GM15510 (cell line): ENCODE data around the gene GABARAP.

Experiments
- POLR2A ChIP-seq: IDR thresholded peaks from 3 replicates; pipeline ENCODE4 v1.6.1; 2011; ENCODE audit warnings: borderline replicate concordance; ENCODE audit not compliant: insufficient read length; ENCODE audit errors: extremely low read depth

Gene GABARAP

GRCh38 chr17:7266784-7267183 lies 24.5 kb upstream of the GABARAP start:
- no peak for TF ChIP-seq POLR2A

- no peak for TF ChIP-seq POLR2A
Measured at GRCh38 chr17:7263801-7264078, 21.5 kb upstream of the GABARAP start.

DNA sequence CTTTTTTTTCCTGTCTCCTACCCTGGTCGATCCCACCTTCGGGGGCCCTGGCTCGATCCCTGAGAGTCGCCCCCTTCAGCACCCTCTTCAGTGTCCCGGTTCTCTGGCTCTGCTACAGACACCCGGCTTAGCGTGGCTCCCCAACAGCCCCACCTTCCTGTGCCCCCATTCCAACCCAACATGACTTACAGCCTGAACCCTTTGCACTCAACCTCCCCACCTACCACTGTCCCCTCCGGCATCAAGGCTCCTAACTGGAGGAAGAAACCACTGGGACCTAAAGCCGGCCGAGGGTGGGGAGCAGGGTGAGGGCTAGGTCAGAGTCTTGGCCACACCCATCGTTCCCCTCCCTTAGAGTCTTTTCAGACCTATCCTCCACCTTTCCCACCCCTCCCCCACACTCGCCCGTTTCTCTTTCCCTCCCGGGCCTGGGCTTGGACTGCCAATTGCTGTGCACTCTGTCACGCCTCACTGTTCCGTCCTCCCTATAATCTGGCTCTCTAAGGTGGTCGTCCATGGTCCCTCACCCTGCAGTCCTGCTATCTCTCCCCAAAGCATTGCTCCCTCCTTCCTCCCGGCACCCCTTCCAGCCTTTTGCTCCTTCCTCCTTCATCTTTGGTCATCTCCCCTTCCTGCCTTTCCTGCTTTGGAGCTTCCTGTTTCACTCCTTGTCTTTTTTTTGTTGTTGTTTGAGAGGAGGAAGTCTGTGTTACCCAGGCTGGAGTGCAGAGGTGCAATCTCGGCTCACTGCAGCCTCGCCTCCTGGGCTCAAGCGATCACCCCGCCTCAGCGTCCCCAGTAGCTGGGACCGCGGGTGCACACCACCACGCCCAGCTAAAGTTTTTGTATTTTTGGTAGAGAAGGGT lies 20.9 kb upstream of the GABARAP start:
- TF ChIP-seq POLR2A: no peak

DNA sequence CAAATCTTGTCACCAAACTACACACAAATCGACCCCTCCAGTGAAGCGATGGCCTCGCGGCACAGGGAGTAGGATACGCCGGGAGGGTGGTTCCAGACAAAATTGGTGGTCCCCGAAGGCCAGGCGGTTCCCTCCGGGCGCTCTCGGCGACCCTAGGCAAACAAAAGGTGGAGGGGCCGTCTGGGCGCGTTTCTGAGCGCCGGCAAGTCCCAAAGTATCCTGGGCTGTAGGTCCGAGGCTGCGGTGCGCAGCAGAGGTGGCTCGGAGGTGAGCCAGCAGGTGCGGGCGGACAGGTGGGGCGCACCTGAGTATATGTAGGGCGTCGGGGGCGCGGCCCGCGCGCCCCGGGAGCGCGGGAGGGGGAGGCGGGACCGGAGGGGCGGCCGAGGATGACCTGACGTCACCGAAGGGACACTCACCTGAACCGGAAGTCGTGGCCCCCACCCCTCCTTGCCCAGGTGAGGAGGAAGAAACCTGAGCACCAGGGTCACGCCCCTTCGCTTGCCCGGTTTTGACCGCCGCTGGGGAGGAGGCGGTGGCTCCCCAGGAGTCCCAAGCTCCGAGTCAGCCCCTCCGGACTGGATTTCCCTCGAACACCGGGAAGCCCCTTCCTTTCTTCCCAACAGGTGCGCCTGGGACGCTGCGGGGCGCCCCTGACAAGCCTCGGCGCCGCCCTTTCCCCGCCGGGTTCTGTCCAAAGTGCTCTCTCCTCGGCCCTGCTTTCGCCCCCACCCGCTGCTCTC lies 20.1 kb upstream of the GABARAP start, which contains the start of gene CLDN7:
CLDN7 (minus strand) TSS at position 287 of the 743 bp plus-strand sequence. CDS start 435 bp downstream, outside the sequence.
- no peak for TF ChIP-seq POLR2A

DNA sequence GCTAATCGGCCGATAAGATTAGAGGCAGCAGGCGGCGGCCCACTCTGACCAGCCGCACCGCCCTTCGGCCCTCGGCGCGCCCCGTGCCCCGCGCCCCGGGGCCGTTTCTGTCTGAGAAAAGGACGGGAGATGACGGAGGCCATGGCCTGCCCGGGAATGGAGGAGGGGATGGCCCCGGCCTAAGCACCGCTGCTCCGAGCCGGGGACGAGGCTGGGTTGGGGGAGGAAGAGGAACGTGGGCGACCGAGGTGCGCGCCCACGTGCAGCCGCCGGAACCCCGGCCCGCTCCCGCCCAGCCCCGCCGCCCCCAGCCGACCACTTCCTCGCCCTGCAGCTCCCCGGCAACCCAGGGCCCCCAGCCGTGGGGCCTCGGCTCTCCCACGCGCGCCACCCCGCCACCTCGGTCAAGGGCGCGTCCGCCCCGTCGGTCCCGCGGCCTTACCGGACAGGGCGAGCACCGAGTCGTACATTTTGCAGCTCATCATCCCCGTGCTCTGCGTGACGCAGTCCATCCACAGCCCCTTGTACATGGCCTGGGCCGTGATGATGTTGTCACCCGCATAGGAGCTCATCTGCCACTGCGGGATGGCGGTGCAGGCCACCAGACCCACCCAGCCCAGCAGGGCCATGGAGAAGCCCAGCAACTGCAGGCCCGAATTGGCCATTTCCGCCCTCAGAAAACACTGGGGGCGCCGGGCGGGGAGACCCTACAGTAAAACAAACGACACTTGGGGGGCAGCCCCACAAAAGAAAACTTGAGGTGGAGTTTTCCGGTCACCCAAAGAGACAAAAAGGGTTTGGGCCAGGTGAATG lies 19.3 kb upstream of the GABARAP start:
- TF ChIP-seq POLR2A: no peak

GRCh38 chr17:7260651-7261378 lies 18.6 kb upstream of the GABARAP start:
- no peak for TF ChIP-seq POLR2A

- TF ChIP-seq POLR2A: no peak
Measured at GRCh38 chr17:7260151-7260550, 17.9 kb upstream of the GABARAP start.

DNA sequence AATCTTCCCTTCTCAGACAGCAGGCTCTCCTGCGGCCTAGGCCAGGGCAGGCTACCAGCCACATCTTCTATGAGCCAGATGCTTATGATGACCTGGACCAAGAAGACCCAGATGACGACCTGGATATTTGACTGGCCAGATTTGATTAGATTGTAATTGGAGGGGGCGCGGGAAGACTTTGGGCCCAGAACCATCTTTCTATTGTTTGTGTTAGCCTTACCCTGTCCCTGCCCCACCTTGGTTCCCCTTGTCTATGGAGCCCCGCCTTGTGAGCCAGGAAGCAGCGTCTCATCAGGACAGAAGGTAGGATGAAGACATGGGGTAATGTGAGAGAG lies 17.3 kb upstream of the GABARAP start:
- TF ChIP-seq POLR2A: no peak

DNA sequence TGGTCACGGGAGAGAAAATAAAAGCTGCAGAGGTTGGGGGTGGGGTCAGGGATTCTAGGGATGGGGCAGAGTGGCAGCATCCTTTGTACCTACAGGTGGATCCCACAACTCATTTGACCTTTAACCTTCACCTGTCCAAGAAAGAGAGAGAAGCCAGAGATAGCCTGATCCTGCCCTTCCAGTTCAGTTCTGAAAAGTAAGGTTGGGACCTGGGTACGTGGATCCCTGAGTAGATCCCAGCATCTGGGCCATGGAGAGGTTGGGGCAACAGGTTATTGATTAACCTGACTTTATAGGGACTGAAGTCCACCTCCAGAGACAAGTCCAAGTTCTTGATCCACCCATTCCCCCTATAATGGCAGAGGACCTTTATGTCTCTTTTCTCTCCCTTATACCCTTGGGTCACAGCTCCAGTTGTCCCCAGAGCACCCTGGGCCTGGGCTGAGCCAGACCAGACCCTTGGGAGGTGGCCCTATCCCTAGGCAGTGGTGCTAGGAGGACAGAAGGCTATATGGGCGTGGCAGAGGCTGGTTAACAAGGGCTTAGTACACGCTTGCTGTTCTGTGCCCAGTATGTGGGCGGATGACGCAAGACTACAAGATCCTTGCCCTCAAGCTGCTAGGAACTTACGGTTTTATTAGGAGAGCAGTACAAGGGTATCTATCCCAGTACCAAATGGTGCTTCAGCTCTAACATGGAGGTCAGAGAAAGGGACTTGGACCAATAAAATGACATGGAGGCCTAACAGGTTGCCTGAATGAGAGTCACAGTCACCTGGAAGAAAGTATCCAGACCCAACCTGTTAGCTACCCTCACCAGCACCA lies 16.7 kb upstream of the GABARAP start:
- no peak for TF ChIP-seq POLR2A

DNA sequence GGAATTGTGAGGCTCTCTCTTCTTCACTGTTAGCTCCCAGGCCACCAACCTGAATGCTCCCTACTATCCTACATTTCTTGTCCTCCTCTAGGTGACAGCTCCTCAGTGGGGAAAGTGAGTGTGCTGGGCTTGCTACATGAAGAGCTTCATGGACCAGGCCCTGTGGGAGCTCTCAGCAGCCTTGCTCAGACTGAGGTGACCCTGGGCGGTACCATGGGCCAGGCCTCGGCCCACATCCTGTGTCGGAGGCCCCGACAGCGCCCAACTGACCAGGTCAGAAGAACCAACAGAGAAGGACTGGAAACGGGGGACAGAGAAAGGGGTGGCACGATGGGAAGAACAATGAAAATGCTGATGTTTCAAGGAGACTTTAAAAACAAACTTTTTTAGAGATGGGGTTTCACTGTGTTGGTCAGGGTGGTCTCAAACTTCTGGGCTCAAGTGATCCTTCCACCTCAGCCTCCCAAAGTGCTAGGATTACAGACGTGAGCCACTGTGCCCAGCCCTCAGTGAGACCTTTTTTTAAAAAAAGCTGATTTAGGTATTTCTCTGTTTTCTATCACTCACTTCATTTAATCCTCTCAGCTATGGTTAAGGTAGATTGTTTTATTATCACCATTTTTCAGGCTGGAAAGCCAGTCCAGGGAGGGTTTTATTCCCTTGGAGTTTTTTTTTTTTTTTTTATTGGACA lies 14.7 kb upstream of the GABARAP start:
- no peak for TF ChIP-seq POLR2A

DNA sequence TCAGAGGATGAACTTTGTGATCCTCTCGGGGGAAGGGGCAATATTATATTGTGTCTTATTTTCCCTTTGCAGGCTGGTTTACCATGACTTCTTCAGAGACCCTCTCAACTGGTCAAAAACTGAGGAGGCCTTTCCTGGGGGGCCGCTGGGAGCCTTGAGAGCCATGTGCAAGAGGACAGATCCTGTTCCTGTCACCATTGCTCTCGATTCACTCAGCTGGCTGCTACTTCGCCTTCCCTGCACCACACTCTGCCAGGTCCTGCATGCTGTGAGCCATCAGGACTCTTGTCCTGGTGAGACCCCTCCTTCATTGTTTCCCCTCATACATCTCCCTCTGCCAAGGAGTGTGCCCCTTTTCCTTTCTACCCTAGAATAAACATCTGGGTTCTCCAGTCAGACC lies 12.3 kb upstream of the GABARAP start:
- no peak for TF ChIP-seq POLR2A

DNA sequence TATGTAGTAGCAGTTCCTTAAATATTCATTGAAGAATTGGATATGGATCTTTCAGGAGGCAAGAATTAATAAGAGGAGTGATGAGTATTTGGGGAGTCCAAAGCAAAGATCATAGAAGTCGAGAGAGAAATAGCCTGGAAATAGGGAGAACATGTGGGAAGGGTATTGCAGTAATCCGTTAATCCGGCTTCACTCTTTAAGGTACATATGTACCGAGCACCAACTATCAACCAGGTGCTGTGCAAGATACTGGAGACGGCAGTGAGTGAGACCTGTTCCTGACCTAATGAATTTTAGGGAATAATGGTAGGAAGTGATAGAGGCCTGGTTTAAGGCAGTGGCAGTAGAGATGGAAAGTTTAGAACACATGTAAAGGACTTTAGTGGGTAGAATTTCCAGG lies 10.8 kb upstream of the GABARAP start:
- no peak for TF ChIP-seq POLR2A
